OCI-LY7 (cell line): Measurements from ENCODE around the gene SLC20A1. TPM values are rescaled to one million over a fixed set of nuclear protein-coding genes. Genes with fewer than 3 reads are reported as not detected.

Experiments
- BruUV-seq: library from RNA; stranded (reverse); fragments of 400-500 nt; replicated peaks from 2 replicates; lab custom pipeline; 2021; lab: Mats Ljungman, UMichigan
- CTCF ChIA-PET: fragments of 300-600 bp; sonication (Branson Sonifier 250); formaldehyde crosslinking; loops from one replicate; lab custom pipeline; 2022; ENCODE audit warnings: antibody characterized with exemption; ENCODE audit not compliant: unreplicated experiment; lab: Charles Lee
- POLR2A ChIA-PET: fragments of 300-600 bp; sonication (Branson Sonifier 250); formaldehyde crosslinking; loops from one replicate; lab custom pipeline; 2022; ENCODE audit warnings: antibody characterized with exemption; lab: Charles Lee
- DNase-seq: peaks from one replicate; pipeline ENCODE4 v3.0.0-alpha.2; 2015; ENCODE audit warnings: low spot score
- H2AFZ ChIP-seq: fragments of 200-600 bp; sonication (generic), shearing (Covaris generic); 2 replicates; pipeline ENCODE4 v1.6.1; 2014; ENCODE audit warnings: mild to moderate bottlenecking, antibody characterized with exemption, low read length, moderate library complexity
- H3K27ac ChIP-seq: fragments of 200-600 bp; sonication (generic); 2 replicates; pipeline ENCODE4 v1.5.1; 2014; ENCODE audit warnings: mixed run types, low read depth, mild to moderate bottlenecking, moderate library complexity, low read length, inconsistent platforms; ENCODE audit not compliant: poor library complexity, severe bottlenecking
- H3K36me3 ChIP-seq: fragments of 200-600 bp; sonication (generic); 2 replicates; pipeline ENCODE4 v1.6.1; 2014; ENCODE audit warnings: mild to moderate bottlenecking, antibody characterized with exemption, low read length, moderate library complexity, mixed read lengths; ENCODE audit not compliant: insufficient read depth
- H3K4me1 ChIP-seq: fragments of 200-600 bp; sonication (generic); 2 replicates; pipeline ENCODE4 v1.5.1; 2014; ENCODE audit warnings: mild to moderate bottlenecking, low read length; ENCODE audit not compliant: insufficient read depth, poor library complexity, severe bottlenecking
- H3K4me2 ChIP-seq: fragments of 200-600 bp; sonication (generic); 2 replicates; pipeline ENCODE4 v1.6.1; 2014; ENCODE audit warnings: mild to moderate bottlenecking, low read length
- H3K4me3 ChIP-seq: fragments of 200-600 bp; sonication (generic); 2 replicates; pipeline ENCODE4 v1.5.1; 2014; ENCODE audit warnings: mild to moderate bottlenecking, low read depth, low read length; ENCODE audit not compliant: poor library complexity, severe bottlenecking
- H3K79me2 ChIP-seq: fragments of 200-600 bp; sonication (generic); 2 replicates; pipeline ENCODE4 v1.6.1; 2016; ENCODE audit warnings: low read depth, mild to moderate bottlenecking, low read length, moderate library complexity, mixed read lengths; ENCODE audit not compliant: insufficient read depth
- H3K9me2 ChIP-seq: fragments of 200-600 bp; sonication (generic); 2 replicates; pipeline ENCODE4 v1.6.1; 2016; ENCODE audit warnings: mild to moderate bottlenecking, low read length, mixed read lengths; ENCODE audit not compliant: insufficient read depth
- H3K9me3 ChIP-seq: fragments of 200-600 bp; sonication (generic); 2 replicates; pipeline ENCODE4 v1.6.1; 2014; ENCODE audit warnings: mild to moderate bottlenecking, mixed run types, low read length, mixed read lengths
- H4K20me1 ChIP-seq: fragments of 200-600 bp; sonication (generic); 2 replicates; pipeline ENCODE4 v1.6.1; 2014; ENCODE audit warnings: mild to moderate bottlenecking, antibody characterized with exemption, low read length, moderate library complexity, mixed read lengths; ENCODE audit not compliant: insufficient read depth
- CTCF ChIP-seq: fragments of 200-600 bp; sonication (generic); conservative IDR thresholded peaks from 2 replicates; pipeline ENCODE4 v1.5.1; 2014; ENCODE audit warnings: mild to moderate bottlenecking, antibody characterized with exemption, low read length, moderate library complexity, mixed read lengths
- EZH2phosphoT487 ChIP-seq: fragments of 200-600 bp; sonication (generic); IDR thresholded peaks from 2 replicates; pipeline ENCODE4 v1.6.1; 2018; ENCODE audit warnings: low read depth, borderline replicate concordance, mild to moderate bottlenecking, mixed run types, antibody characterized with exemption, low read length, moderate library complexity, mixed read lengths
- intact Hi-C: fragments of 100-400 bp; cut with micrococcal nuclease; formaldehyde crosslinking; loops from one replicate; pipeline ENCODE4 v1.10.0; 2022; ENCODE audit not compliant: unreplicated experiment
- total RNA-seq, 2 experiments: library from RNA; depleted of rRNA in 1 of 2; stranded (reverse); fragments of >200 nt in 1 of 2; shearing (Covaris generic) in 1 of 2; gene quantifications; 2 replicates each; pipeline ENCODE4 v1.2.3, GENCODE V29; 2014 to 2022

The SLC20A1 gene
- total RNA-seq, 2 experiments from 2014 or later = 64.8 to 89.5 TPM

GRCh38 chr2:112640467-112640799 lies 5.3 kb upstream of the SLC20A1 start:
- Histone ChIP-seq H2AFZ (no peak overlapping the region), H3K27ac (no peak overlapping the region), H3K4me3 (no peak overlapping the region), H3K79me2 (peaks cover 7% of the 10 kb centered on the region; the same call in 1 of the 2 replicates), H3K9me2 (no peaks in the 10 kb centered on the region), H3K9me3 (no peaks in the 10 kb centered on the region), H3K4me1 (peaks cover 15% of the 10 kb centered on the region), H3K36me3 (no peaks in the 10 kb centered on the region), H3K4me2 (no peak overlapping the region), H4K20me1 (no peaks in the 10 kb centered on the region)
- POLR2A ChIA-PET = no interaction called here
- CTCF ChIA-PET = no interaction called here
- TF ChIP-seq CTCF = no peak
- no peak for TF ChIP-seq EZH2phosphoT487
- intact Hi-C loops = loop anchor here (10.0 kb wide), 1 partner anchor 756 kb away; the partner anchor contains the start of gene ANAPC1
- DNase-seq = no peak
- BruUV-seq = no TSS peak

DNA sequence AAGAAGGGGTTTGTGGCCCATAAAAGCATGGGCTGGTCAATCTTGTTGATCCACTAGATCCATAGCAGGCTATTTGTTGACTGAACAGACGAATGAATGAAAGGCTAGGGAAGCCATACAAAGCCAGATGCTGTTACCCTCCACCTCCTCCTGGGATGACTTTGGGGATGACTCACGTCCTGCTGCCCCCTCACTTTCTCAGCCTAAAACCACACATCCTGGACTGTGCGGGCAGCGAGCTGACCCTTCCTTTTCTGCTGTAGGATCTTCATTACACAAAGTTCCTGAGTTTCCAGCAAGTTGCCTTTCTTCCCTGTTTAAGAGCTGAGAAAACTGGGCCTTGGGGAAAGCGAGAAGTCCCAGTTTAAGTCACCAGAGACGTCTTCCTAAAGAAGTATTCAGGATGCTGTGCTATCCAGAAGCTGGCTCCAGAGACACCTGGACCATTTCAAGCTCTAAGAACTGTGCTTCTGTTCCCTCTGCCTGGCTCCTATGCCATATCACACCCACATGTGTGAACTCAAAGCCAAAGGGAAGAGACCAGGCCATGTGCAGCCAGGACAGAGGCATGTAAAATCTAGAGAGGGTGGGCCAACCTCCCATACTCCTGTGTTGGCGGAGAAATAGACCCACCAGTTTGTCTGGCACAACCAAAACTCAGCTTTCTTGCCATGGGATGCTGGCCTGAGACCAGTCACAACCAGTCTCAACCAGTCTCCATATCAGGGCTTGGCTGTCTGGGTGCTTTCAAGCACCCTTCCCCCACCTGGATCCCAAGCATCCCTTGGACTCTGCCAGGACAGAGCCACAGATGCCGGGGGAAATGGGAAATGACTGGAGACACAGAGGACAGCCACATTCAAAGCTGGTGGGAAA lies 4.7 kb upstream of the SLC20A1 start:
- BruUV-seq = no TSS peak
- Histone ChIP-seq H4K20me1 (no peaks in the 10 kb centered on the region), H3K79me2 (peaks cover 9% of the 10 kb centered on the region; the same call in 1 of the 2 replicates), H2AFZ (no peak overlapping the region), H3K4me3 (no peak overlapping the region), H3K4me1 (peaks cover 15% of the 10 kb centered on the region), H3K9me2 (no peaks in the 10 kb centered on the region), H3K9me3 (no peaks in the 10 kb centered on the region), H3K4me2 (no peak overlapping the region), H3K27ac (no peak overlapping the region), H3K36me3 (no peaks in the 10 kb centered on the region)
- TF ChIP-seq CTCF (no peak), EZH2phosphoT487 (no peak)
- ChIA-PET POLR2A (no interaction called here), CTCF (no interaction called here)
- intact Hi-C loops = loop anchor here (10.0 kb wide), 1 partner anchor 756 kb away; the partner anchor contains the start of gene ANAPC1
- no peak for DNase-seq

DNA sequence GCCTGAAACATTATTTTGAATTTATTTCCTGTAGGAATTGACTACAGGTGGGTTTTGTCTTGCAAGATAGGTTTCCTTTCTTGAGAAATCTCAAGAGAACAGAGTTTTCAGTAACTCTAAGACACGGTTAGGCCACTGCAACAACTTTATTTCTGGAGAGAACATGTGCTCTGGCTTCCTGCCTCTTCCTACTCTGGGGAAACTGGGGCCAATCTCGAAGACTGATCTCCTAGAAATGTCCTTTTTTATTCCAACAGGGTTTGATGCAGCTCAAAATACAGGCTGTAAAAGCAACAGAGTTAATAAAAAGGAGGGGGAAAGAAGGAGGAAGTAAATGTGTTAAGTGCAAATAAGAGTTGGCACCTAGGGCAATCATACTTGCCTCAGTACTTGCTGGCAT lies 4.0 kb upstream of the SLC20A1 start:
- TF ChIP-seq EZH2phosphoT487 (no peak), CTCF (no peak)
- H3K27ac ChIP-seq = no peak overlapping the region
- no peak overlapping the region for H3K4me2 ChIP-seq
- BruUV-seq = no TSS peak
- no peaks in the 10 kb centered on the region for H3K9me3 ChIP-seq
- DNase-seq = no peak
- H3K4me3 ChIP-seq = no peak overlapping the region
- POLR2A ChIA-PET = no interaction called here
- H2AFZ ChIP-seq = no peak overlapping the region
- intact Hi-C loops = loop anchor here (10.0 kb wide), 1 partner anchor 757 kb away; the partner anchor contains the start of gene ANAPC1
- H4K20me1 ChIP-seq = no peaks in the 10 kb centered on the region
- peaks cover 15% of the 10 kb centered on the region for H3K4me1 ChIP-seq
- CTCF ChIA-PET = no interaction called here
- peaks cover 1% of the 10 kb centered on the region for H3K36me3 ChIP-seq
- peaks cover 16% of the 10 kb centered on the region for H3K79me2 ChIP-seq
- H3K9me2 ChIP-seq = no peaks in the 10 kb centered on the region
